Lower lobe of right lung (tissue), 2 donors: Measurements from ENCODE around the gene SLC45A3. TPM values are rescaled to one million over a fixed set of nuclear protein-coding genes. Genes with fewer than 3 reads are reported as not detected.

Experiments
- ATAC-seq, 2 donors: fragments of 200-7000 bp; cut with Tn5 transposase; one replicate each; pipeline ENCODE4 v1.9.1; 2020 to 2022; ENCODE audit warnings: mild to moderate bottlenecking in 2 of 2, moderate library complexity in 2 of 2
- DNase-seq: peaks from one replicate; pipeline ENCODE4 v3.0.0-alpha.2; 2020
- H3K27ac ChIP-seq: fragments of 200-600 bp; one replicate; pipeline ENCODE4 v1.8.0; 2022
- H3K27me3 ChIP-seq: fragments of 200-600 bp; one replicate; pipeline ENCODE4 v1.8.0; 2022; ENCODE audit warnings: low read depth
- H3K36me3 ChIP-seq: fragments of 200-600 bp; one replicate; pipeline ENCODE4 v1.8.0; 2022; ENCODE audit warnings: mild to moderate bottlenecking
- H3K4me1 ChIP-seq: fragments of 200-600 bp; one replicate; pipeline ENCODE4 v1.8.0; 2022
- H3K4me3 ChIP-seq: fragments of 200-600 bp; one replicate; pipeline ENCODE4 v1.8.0; 2022; ENCODE audit warnings: mild to moderate bottlenecking
- H3K9me3 ChIP-seq: fragments of 200-600 bp; one replicate; pipeline ENCODE4 v1.8.0; 2022
- CTCF ChIP-seq: fragments of 200-600 bp; IDR thresholded peaks from one replicate; pipeline ENCODE4 v1.8.0; 2022; ENCODE audit warnings: antibody characterized with exemption, mild to moderate bottlenecking
- intact Hi-C: fragments of 100-400 bp; cut with DNase I; formaldehyde crosslinking; loops from one replicate; pipeline ENCODE4 v1.11.0; 2022
- total RNA-seq: library from RNA; stranded (reverse); fragmentation: NEBNext Ultra II Directional; extraction: Animal tissue kit (Norgen Biotek cat#: 25700); gene quantifications from one replicate; pipeline ENCODE4 v1.2.1, GENCODE V29; 2021
- donor health status: DM: no; HTN: yes; CAD: no; lungs with severe emphysema.

The SLC45A3 gene
- total RNA-seq, 1 donor from 2014 or later: 6.8 TPM

GRCh38 chr1:205616563-205617293 lies 63.6 kb downstream of the SLC45A3 start:
- Histone ChIP-seq H3K36me3 (peaks cover 96% of the 10 kb centered on the region), H3K27ac (no peak overlapping the region), H3K4me1 (peaks cover under 1% of the 10 kb centered on the region), H3K9me3 (no peaks in the 10 kb centered on the region), H3K4me3 (no peak overlapping the region), H3K27me3 (no peaks in the 10 kb centered on the region)
- ATAC-seq: no peak
- no peak for TF ChIP-seq CTCF
- intact Hi-C loops: no loop called here
- DNase-seq: no peak

GRCh38 chr1:205615789-205616188 lies 64.5 kb downstream of the SLC45A3 start:
- Histone ChIP-seq H3K36me3 (peaks cover 87% of the 10 kb centered on the region), H3K27ac (no peak overlapping the region), H3K4me1 (peaks cover 8% of the 10 kb centered on the region), H3K4me3 (no peak overlapping the region), H3K27me3 (no peaks in the 10 kb centered on the region), H3K9me3 (no peaks in the 10 kb centered on the region)
- no peak for TF ChIP-seq CTCF
- intact Hi-C loops: no loop called here
- DNase-seq: no peak
- no peak for ATAC-seq

- H3K27me3 ChIP-seq: no peaks in the 10 kb centered on the region
- H3K36me3 ChIP-seq: peaks cover 68% of the 10 kb centered on the region
- DNase-seq (no peak), ATAC-seq (no peak)
- intact Hi-C loops: no loop called here
- H3K9me3 ChIP-seq: no peaks in the 10 kb centered on the region
- no peak for TF ChIP-seq CTCF
- peaks cover 17% of the 10 kb centered on the region for H3K4me1 ChIP-seq
- no peak overlapping the region for H3K4me3 ChIP-seq
- H3K27ac ChIP-seq: no peak overlapping the region
These were observed 66.4 kb downstream of the SLC45A3 start for GRCh38 chr1:205613854-205614412.

- Histone ChIP-seq H3K27ac (no peak overlapping the region), H3K9me3 (no peaks in the 10 kb centered on the region), H3K27me3 (no peaks in the 10 kb centered on the region), H3K36me3 (peaks cover 55% of the 10 kb centered on the region), H3K4me3 (no peak overlapping the region), H3K4me1 (peaks cover 17% of the 10 kb centered on the region)
- DNase-seq: no peak
- intact Hi-C loops: no loop called here
- no peak for TF ChIP-seq CTCF
- ATAC-seq: no peak
These were observed 67.8 kb downstream of the SLC45A3 start for GRCh38 chr1:205612556-205612955.

GRCh38 chr1:205612104-205612503 lies 68.2 kb downstream of the SLC45A3 start:
- no peak for DNase-seq
- TF ChIP-seq CTCF: no peak
- Histone ChIP-seq H3K27me3 (no peaks in the 10 kb centered on the region), H3K4me3 (no peak overlapping the region), H3K27ac (no peak overlapping the region), H3K4me1 (peaks cover 17% of the 10 kb centered on the region), H3K9me3 (no peaks in the 10 kb centered on the region), H3K36me3 (peaks cover 50% of the 10 kb centered on the region)
- no peak for ATAC-seq
- intact Hi-C loops: no loop called here
